PFSK-1 (cell line): Measurements from ENCODE around the gene DNER.

Experiments used
- POLR2AphosphoS5 ChIP-seq: IDR thresholded peaks from 2 replicates; pipeline ENCODE4 v1.6.1; 2012; ENCODE audit warnings: low read depth, mild to moderate bottlenecking, control low read depth, low read length, moderate library complexity
- SIN3A ChIP-seq: IDR thresholded peaks from 2 replicates; pipeline ENCODE4 v1.6.1; 2012; ENCODE audit warnings: mild to moderate bottlenecking, low read length, moderate library complexity, borderline replicate concordance; ENCODE audit not compliant: insufficient read depth
- TAF1 ChIP-seq: IDR thresholded peaks from 2 replicates; pipeline ENCODE4 v1.6.1; 2012; ENCODE audit warnings: low read length, control low read depth, borderline replicate concordance; ENCODE audit not compliant: insufficient read depth

DNA sequence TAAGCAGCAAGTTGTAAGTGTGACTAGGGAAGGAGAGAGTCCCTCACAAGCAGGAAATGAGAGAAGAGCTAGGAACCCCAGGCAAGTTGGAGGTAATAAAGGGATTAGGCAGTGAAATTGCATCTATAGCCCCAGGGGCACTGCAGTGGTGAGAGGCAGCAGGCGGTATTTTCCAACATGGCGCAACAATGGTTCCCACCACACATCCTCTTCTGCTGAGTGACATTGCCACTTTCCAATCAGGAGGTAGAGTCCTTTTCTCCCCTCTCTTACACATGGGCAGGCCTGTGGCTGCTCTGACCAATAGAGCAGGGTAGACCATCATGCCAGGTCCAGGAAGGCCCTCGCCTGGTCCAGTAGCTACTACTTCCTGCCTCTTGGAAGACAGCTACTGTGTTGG is 86.6 kb downstream of the DNER start:
- TF ChIP-seq POLR2AphosphoS5 (no peak), SIN3A (no peak), TAF1 (no peak)
